Daoy (cell line): ENCODE data around the gene CUTA. TPM values are rescaled to one million over a fixed set of nuclear protein-coding genes. Genes with fewer than 3 reads are reported as not detected.

Experiments
- DNase-seq: peaks from one replicate; pipeline ENCODE4 v3.0.0-alpha.2; 2015; ENCODE audit warnings: low read depth
- total RNA-seq: library from RNA; depleted of rRNA; stranded (reverse); fragments of >200 nt; shearing (Covaris generic); gene quantifications from 2 replicates; pipeline ENCODE4 v1.2.3, GENCODE V29; 2014

Gene CUTA
- total RNA-seq, 1 experiment from 2014 or later, result 208 TPM

- no peak for DNase-seq
These were observed 7.2 kb upstream of the CUTA start for GRCh38 chr6:33424855-33425667.

GRCh38 chr6:33423777-33424176, 5.9 kb upstream of the CUTA start:
- DNase-seq, result no peak

DNA sequence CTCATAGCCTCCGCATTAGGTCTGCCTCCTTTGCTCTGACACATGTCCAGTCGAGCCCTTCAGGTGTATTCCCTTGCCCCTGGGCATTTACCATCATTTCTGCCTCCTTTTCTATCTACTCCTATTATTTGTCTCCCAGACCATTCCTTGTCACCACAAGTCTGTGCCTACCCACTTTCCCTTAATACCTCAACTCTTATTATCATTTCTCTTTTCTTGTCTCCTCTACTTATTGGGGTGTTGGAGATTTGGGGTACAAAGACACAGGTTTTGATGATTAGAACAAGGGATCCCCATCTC, 3.4 kb upstream of the CUTA start:
- no peak for DNase-seq

- no peak for DNase-seq
These were observed 2.8 kb upstream of the CUTA start for GRCh38 chr6:33420491-33421343.

DNA sequence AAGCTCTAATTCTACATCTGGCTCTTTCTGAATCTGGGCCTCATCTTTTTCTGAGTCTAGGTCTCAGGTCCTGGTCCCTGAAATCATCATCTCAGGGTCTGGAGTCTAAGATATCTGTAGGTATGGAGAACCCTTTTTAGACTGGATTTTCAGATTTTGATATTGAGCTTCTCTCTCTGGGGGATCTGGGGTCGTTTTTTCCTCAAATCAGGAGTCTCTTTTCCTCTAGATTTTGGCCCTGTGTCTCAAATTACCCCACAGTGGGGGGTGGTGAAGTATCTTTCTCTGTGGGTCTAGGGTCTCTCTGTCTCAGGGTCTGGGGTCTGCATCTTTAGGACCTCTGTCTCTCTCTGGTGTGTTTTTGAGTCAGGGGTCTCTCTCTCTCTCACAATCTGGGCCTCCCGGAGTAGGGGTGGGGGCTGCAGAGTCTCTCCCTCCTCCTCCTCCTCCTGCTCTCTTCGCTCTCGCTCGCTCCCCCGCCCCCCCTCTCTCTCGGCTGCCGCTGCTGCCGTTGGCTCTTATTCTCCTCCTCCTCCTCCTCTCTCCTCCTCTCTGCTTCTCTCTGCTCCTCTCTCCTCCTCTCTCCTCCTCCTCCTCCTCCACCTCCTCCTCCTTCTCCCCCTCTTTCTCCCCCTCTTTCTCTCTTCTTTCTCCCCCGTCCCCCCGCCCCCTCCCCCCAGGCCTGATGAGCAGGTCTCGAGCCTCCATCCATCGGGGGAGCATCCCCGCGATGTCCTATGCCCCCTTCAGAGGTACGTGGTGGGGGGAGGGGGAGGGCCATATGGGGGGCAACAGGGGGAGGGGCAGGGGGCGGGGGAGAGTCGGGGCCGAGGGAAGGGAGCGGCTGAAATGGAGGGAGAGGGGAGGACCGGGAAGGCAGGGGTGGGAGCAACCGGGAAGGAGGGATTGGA, 1.9 kb upstream of the CUTA start, which contains the start of gene SYNGAP1:
Gene SYNGAP1 (plus strand): TSS at position 486 of the 911 bp plus-strand sequence. CDS start 200 bp downstream, at position 686.
- no peak for DNase-seq

- DNase-seq, result peak; percentile 46
These were observed 884 bp upstream of the CUTA start for GRCh38 chr6:33418690-33419291.

- DNase-seq, result peak; percentile 88
These were observed 592 bp downstream of the CUTA start for GRCh38 chr6:33417128-33417902.

- no peak for DNase-seq
These were observed 1.4 kb downstream of the CUTA start for GRCh38 chr6:33416386-33417127.

- no peak for DNase-seq
These were observed 2.1 kb downstream of the CUTA start for GRCh38 chr6:33415831-33416230.

- DNase-seq, result no peak
These were observed 3.2 kb downstream of the CUTA start for GRCh38 chr6:33414592-33415271.

DNA sequence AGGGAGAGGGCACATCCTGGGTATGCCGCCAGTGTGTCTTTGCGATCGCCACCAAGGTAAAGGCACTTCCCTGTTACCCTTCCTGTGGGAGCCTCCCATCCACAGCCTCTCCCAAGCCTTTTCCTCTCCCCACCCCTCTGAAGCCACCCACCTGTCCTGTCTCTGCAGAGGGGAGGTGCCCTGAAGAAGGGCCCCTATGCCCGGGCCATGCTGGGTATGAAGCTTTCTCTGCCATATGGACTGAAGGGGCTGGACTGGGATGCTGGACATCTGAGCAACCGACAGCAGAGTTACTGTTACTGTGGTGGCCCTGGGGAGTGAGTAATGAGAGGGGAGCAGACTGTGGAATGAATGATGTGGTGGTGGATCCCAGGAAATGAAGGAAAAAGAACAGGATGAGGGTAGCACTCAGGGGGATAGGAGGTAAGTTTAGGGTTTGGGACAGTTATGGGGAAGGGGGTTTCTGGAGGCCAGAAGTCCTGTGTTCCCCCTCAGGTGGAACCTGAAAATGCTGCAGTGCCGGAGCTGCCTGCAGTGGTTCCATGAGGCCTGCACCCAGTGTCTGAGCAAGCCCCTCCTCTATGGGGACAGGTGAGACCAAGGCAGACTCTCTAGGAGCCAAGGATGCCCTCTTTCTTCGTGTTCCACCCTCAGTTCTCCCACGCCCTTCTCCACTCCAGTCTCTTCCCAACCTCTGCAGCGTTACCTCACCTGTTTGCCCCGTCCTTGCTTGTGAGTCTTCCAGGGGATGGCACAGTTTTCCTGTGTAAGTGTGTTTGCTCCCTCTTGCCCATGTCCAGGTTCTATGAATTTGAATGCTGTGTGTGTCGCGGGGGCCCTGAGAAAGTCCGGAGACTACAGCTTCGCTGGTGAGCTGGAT, 4.4 kb downstream of the CUTA start:
- no peak for DNase-seq

DNA sequence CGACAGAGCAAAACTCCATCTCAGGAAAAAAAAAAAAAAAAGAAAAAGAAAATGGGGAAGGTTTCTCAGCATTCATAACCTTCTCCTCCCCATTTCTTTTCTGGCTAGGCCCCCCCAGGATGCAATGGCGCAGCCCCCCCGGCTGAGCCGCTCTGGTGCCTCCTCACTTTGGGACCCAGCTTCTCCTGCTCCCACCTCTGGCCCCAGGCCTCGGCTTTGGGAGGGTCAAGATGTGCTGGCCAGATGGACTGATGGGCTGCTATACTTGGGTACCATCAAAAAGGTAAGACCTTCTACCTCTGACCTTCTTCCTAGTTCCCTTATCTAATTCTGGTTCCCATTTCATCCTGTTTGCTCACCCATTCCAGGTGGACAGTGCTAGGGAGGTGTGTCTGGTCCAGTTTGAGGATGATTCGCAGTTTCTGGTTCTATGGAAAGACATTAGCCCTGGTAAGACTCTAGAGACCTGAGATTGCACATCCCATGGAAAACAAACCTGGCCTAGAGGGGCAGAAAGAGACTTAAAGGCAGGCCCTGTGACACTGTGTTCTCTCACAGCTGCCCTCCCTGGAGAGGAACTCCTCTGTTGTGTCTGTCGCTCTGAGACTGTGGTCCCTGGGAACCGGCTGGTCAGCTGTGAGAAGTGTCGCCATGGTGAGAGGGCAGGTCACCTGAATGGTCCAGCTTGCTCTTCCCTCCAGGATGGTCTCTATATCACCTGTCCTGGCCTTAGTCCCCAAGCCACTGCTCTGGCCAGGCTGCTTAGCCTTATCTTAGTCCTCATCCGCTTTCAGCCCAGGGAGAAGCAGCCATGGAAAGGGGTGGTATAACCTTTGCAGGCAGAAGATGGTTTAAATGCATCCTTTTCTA, 5.5 kb downstream of the CUTA start:
- DNase-seq, result no peak

DNA sequence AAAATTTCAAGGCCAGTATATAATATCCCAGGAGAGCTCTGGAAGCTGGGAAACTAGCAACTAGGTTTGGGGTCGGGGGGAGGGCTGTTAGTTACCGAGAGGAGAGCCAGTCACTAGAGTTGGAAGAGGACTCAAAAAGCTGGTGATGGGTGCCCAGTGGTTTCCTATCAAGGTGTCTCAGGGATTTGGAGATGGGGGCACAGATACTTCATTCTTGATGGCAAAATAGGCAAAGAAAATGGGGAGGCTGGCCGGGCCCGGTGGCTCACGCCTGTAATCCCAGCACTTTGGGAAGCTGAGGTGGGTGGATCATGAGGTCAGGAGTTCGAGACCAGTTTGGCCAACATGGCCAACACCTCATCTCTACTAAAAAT, 6.3 kb downstream of the CUTA start:
- DNase-seq, result no peak

DNA sequence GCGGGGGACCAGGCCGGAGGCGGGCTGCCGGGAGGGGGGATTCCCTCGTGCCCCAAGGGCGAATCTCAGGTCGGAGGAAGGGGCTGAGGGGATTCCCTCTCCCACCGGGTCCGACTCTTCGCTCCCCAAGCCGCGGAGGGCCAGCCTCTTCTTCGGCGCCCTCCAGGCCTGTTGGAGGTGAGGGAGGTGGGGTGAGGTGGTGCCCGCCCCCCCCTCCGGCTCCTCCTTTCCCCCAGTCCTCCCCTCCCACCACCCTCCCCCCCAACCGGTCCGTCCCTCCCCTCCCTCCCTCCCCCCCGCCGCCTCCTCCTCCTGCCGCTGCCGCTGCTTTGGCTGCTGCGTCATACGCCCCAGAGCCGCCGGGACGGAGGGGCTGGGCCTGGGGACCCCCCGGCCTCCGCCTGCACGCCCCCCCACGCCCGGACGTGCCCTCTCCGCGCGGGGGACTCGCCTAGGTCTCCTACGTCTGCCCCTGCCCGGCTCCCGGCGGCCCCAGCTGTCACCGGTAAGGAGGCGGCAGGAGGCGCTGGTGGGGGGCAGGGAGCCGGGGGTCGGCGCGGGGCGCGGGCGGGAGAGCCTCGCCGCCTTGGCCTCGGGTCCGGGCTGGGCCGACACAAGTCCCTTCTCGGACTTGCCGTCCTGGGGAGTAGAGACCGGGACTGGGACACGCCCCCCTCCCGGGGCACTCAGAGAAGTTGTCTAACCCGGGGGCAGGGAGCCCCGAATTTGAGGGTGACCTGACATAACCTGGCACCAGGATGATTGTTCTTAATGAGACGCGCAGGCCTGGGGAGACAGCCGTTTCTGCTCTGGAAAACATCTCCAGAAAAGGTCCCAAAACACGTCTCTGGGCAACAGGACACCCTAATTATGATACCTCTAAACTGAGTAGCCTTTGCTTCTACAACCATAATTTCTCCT, 6.9 kb downstream of the CUTA start, which contains the start of gene PHF1:
Gene PHF1 (plus strand): TSS at position 304 of the 921 bp plus-strand sequence. CDS start 1,250 bp downstream, outside the sequence.
- DNase-seq, result no peak

DNA sequence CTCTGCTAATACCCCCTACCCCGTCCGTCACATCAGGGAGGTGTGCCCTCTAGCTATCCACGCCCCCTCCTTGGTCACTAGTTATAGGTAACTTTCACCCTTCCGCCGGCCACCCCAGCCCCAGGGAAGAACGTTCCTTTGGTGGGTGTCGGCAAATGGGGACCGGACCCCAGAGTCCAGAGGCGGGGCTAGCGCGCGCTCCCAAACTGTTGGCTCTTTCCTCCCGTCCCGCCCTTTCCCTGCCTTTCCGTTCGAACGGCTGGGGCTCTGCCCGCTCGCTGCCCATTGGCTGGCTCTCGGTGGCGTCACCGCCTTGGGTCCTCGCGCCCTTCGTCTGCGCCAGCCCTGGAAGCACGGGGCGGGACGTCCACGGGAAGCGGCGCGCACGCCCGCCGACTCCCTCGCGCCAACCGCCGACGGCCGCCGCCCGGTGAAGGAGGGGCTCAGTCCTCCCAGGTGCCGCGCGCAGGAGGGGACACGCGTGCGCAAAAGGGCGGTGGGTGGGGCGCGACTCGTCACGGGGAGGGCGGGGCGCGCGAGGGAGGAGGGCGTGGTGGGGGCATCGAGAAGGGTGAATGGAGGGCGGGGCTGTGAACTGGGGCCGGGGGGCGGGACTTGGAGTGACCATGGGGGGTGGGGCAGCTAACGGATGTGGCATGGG, 7.7 kb downstream of the CUTA start:
- DNase-seq, result peak; percentile 100
